GM12878 (cell line): ENCODE data around the gene SBF2.

ENCODE experiments used
- BACH1 ChIP-seq: fragments of 450-650 bp; IDR thresholded peaks from 2 replicates; pipeline ENCODE4 v1.6.1; 2017; ENCODE audit warnings: mild to moderate bottlenecking, borderline replicate concordance
- BMI1 ChIP-seq: fragments of 450-650 bp; IDR thresholded peaks from 2 replicates; pipeline ENCODE4 v1.6.1; 2016; ENCODE audit warnings: mild to moderate bottlenecking, moderate library complexity, borderline replicate concordance
- CTCF ChIP-seq, 3 experiments: IDR thresholded peaks in 2 of 3; conservative IDR thresholded peaks in 1 of 3; 2 replicates each; pipeline ENCODE4 v1.5.1; 2011; ENCODE audit warnings: low read depth in 3 of 3, low read length in 3 of 3, mild to moderate bottlenecking in 3 of 3, control low read depth in 2 of 3, moderate library complexity in 2 of 3, inconsistent platforms in 1 of 3, mixed read lengths in 1 of 3; ENCODE audit not compliant: control insufficient read depth in 2 of 3, insufficient read depth in 1 of 3; ENCODE audit errors: extremely low read depth in 1 of 3
- IKZF2 ChIP-seq, 2 experiments: fragments of 450-650 bp; IDR thresholded peaks; 2 replicates each; pipeline ENCODE4 v1.6.1; 2017; ENCODE audit warnings: mild to moderate bottlenecking in 2 of 2, moderate library complexity in 2 of 2
- MAX ChIP-seq: IDR thresholded peaks from 2 replicates; pipeline ENCODE4 v1.6.1; 2012; ENCODE audit warnings: low read depth, low read length, improper control_type of control experiment
- POLR2A ChIP-seq: IDR thresholded peaks from 2 replicates; pipeline ENCODE4 v1.6.1; 2011; ENCODE audit warnings: low read depth, mild to moderate bottlenecking, low read length
- RFX5 ChIP-seq: IDR thresholded peaks from 2 replicates; pipeline ENCODE4 v1.6.1; 2011; ENCODE audit warnings: low read depth, low read length, improper control_type of control experiment
- SMAD5 ChIP-seq: IDR thresholded peaks from 2 replicates; pipeline ENCODE4 v1.6.1; 2016; ENCODE audit warnings: antibody characterized with exemption, low read depth
- ZBTB33 ChIP-seq: fragments of 450-650 bp; IDR thresholded peaks from 2 replicates; pipeline ENCODE4 v1.6.1; 2017; ENCODE audit warnings: mild to moderate bottlenecking
- ZNF274 ChIP-seq: IDR thresholded peaks from one replicate; pipeline ENCODE4 v1.8.0; 2011; ENCODE audit not compliant: insufficient read length, insufficient read depth

GRCh38 chr11:10066441-10066840, 227.6 kb downstream of the SBF2 start:
- TF ChIP-seq ZNF274 = no peak
- TF ChIP-seq RFX5 = no peak
- TF ChIP-seq MAX = no peak
- no peak for TF ChIP-seq BMI1
- TF ChIP-seq CTCF (IDR thresholded peaks at IDR 0.05 in 2 of 3, conservative IDR thresholded peaks at IDR 0.05 in 1 of 3; ENCODE audit: control insufficient read depth in 2 of 3, extremely low read depth in 1 of 3, insufficient read depth in 1 of 3, low read depth in 3 of 3, low read length in 3 of 3) = no peak
- TF ChIP-seq IKZF2 (IDR thresholded peaks at IDR 0.05) = no peak
- no peak for TF ChIP-seq BACH1
- TF ChIP-seq SMAD5 = no peak
- TF ChIP-seq ZBTB33 = no peak
- no peak for TF ChIP-seq POLR2A
